Measurements from ENCODE around the gene CDH11. TPM values are rescaled to one million over a fixed set of nuclear protein-coding genes. Genes with fewer than 3 reads are reported as not detected.

Gene CDH11
- total RNA-seq, 1 experiment from 2014 or later: 5.4 TPM

GRCh38 chr16:65010125-65010524, 111.7 kb downstream of the CDH11 start:
- Histone ChIP-seq H3K79me2 (ENCODE audit: insufficient read depth, low read length) (no peaks in the 10 kb centered on the region), H3K56ac (ENCODE audit: insufficient read length, low read depth, low read length) (no peak overlapping the region), H4K8ac (replicated peaks; ENCODE audit: insufficient read length, low read depth, low read length) (no peak overlapping the region), H2AFZ (ENCODE audit: low read length) (no peak overlapping the region), H4K5ac (ENCODE audit: insufficient read length, low read depth, low read length) (no peak overlapping the region), H2BK5ac (ENCODE audit: insufficient read length, low read length) (no peak overlapping the region), H4K20me1 (ENCODE audit: control insufficient read depth, insufficient read depth, insufficient read length) (no peaks in the 10 kb centered on the region), H2BK20ac (ENCODE audit: low read depth, low read length, poor library complexity, severe bottlenecking) (no peak overlapping the region), H2BK120ac (ENCODE audit: low read depth, low read length, poor library complexity, severe bottlenecking) (no peak overlapping the region), H3K27ac (ENCODE audit: insufficient read length, low read depth, low read length) (no peak overlapping the region), H2BK12ac (ENCODE audit: insufficient read length, low read depth, low read length) (no peak overlapping the region), H2BK15ac (ENCODE audit: low read depth, low read length) (no peak overlapping the region), H3K4me1 (ENCODE audit: insufficient read depth, low read length) (no peaks in the 10 kb centered on the region), H3K79me1 (ENCODE audit: insufficient read depth, low read depth, low read length, poor library complexity, severe bottlenecking) (no peaks in the 10 kb centered on the region), H3K4me2 (ENCODE audit: insufficient read depth, insufficient read length, low read length) (no peak overlapping the region), H3K14ac (ENCODE audit: insufficient read depth, low read length) (no peak overlapping the region), H4K91ac (ENCODE audit: insufficient read length, low read depth, low read length) (no peak overlapping the region), H3K9me3 (ENCODE audit: control insufficient read depth, low read depth, low read length) (no peaks in the 10 kb centered on the region), H2AK5ac (ENCODE audit: insufficient read length, low read length) (no peak overlapping the region), H3K4ac (ENCODE audit: low read depth, low read length) (no peak overlapping the region), H3K23me2 (ENCODE audit: insufficient read length, low read depth, low read length, poor library complexity, severe bottlenecking) (no peaks in the 10 kb centered on the region), H3K27me3 (ENCODE audit: insufficient read depth, low read length) (no peaks in the 10 kb centered on the region), H3K9ac (ENCODE audit: extremely low read depth, insufficient read length, low read length) (no peak overlapping the region), H3T11ph (ENCODE audit: low read length) (no peak overlapping the region), H3K18ac (ENCODE audit: insufficient read length, low read depth, low read length) (no peak overlapping the region), H3K23ac (ENCODE audit: insufficient read length, low read depth, low read length) (no peak overlapping the region)
- no peaks in the 10 kb centered on the region; a peak in 2 of 5 replicates for H3K9me3 Mint-ChIP-seq
- H3K4me1 Mint-ChIP-seq: peaks cover under 1 to 2% of the 10 kb centered on the region in 2 experiments; a peak in 2 of 4 replicates
- no CpG with 5 or more reads among the region's 2 CpGs for WGBS (ENCODE audit: extremely low coverage, insufficient read length, low lambda C conversion rate)
- TF ChIP-seq CTCF (conservative IDR thresholded peaks at IDR 0.05): no peak
- H3K4me3 Mint-ChIP-seq: no peak overlapping the region
- H3K36me3 Mint-ChIP-seq (ENCODE audit: insufficient read depth in 1 of 3, low read depth in 3 of 3): peaks cover 0 to 14% (median 13%) of the 10 kb centered on the region in 3 experiments; a peak in 4 of 7 replicates
- no peaks in the 10 kb centered on the region for H3K27me3 Mint-ChIP-seq (ENCODE audit: low read depth)
- no peak for DNase-seq
- no peak overlapping the region for H3K27ac Mint-ChIP-seq
